Body of pancreas (tissue), 4 donors: ENCODE results near the gene ADAMTSL2. TPM values are rescaled to one million over a fixed set of nuclear protein-coding genes. Genes with fewer than 3 reads are reported as not detected.

Source experiments
- ATAC-seq: fragments of 150-250 bp; one replicate; pipeline ENCODE4 v1.9.1; 2016
- DNase-seq, 4 donors: peaks; one replicate each; pipeline ENCODE4 v3.0.0-alpha.2; 2019
- H3K27ac ChIP-seq, 4 donors: fragments of 200-600 bp; sonication (generic); 1 replicate in 3 of 4; 2 replicates in 1 of 4; pipeline versions ENCODE4 v1.5.1 to v1.6.1; 2016 to 2019; ENCODE audit warnings: mild to moderate bottlenecking in 1 of 4, mixed read lengths in 1 of 4, moderate library complexity in 1 of 4
- H3K27me3 ChIP-seq, 2 donors: fragments of 200-600 bp; sonication (generic); one replicate each; pipeline ENCODE4 v1.6.0; 2016; ENCODE audit warnings: mild to moderate bottlenecking in 1 of 2
- H3K36me3 ChIP-seq, 2 donors: fragments of 200-600 bp; sonication (generic); replicated peaks in 1 of 2; 2 replicates each; pipeline ENCODE4 v1.5.1; 2016; ENCODE audit warnings: low read depth in 2 of 2; ENCODE audit not compliant: insufficient read depth in 1 of 2
- H3K4me1 ChIP-seq: fragments of 200-600 bp; sonication (generic); one replicate; pipeline ENCODE4 v1.6.0; 2016
- H3K4me3 ChIP-seq, 2 donors: fragments of 200-600 bp; sonication (generic); 1 replicate in 1 of 2; 2 replicates in 1 of 2; pipeline ENCODE4 v1.5.1; 2016 to 2019
- H3K9me3 ChIP-seq, 3 donors: fragments of 200-600 bp; sonication (generic); 1 replicate in 2 of 3; 2 replicates in 1 of 3; pipeline ENCODE4 v1.5.1; 2016
- CTCF ChIP-seq, 7 experiments: fragments of 450-650 bp in 4 of 7; fragments of 200-600 bp in 3 of 7; sonication (generic) in 3 of 7; IDR thresholded peaks; one replicate each; pipeline ENCODE4 v1.5.1; 2016 to 2019; ENCODE audit warnings: antibody characterized with exemption in 7 of 7
- POLR2A ChIP-seq, 3 donors: fragments of 450-650 bp; IDR thresholded peaks; one replicate each; pipeline ENCODE4 v1.6.1; 2016; ENCODE audit warnings: antibody characterized with exemption in 3 of 3, mild to moderate bottlenecking in 2 of 3
- WGBS, 2 donors: methylation state at CpG; one replicate each; pipeline ENCODE4 v1.1.5; 2017; 5-methylcytosine and 5-hydroxymethylcytosine counted together
- intact Hi-C: fragments of 100-400 bp; cut with DNase I; formaldehyde crosslinking; loops from one replicate; pipeline ENCODE4 v1.15.1; 2023
- total RNA-seq, 2 donors: library from RNA; depleted of rRNA; stranded (reverse); fragments of >200 nt; gene quantifications; one replicate each; pipeline ENCODE4 v1.1.0, GENCODE V29; 2016

The ADAMTSL2 gene
- total RNA-seq, 2 donors from 2014 or later: 4.2 to 21.8 TPM

GRCh38 chr9:133566382-133566781 lies 31.9 kb downstream of the ADAMTSL2 start:
- WGBS, 2 donors: 60 to 86% methylated on average over 1 to 14 of the region's 14 CpGs
- intact Hi-C loops: no loop called here
- no peak for DNase-seq

GRCh38 chr9:133566817-133567216 lies 32.3 kb downstream of the ADAMTSL2 start:
- no peaks in the 10 kb centered on the region for H3K36me3 ChIP-seq
- 81 to 82% methylated on average over 4 to 17 of the region's 17 CpGs for WGBS, 2 donors
- ATAC-seq: no peak
- no peaks in the 10 kb centered on the region for H3K9me3 ChIP-seq
- intact Hi-C loops: no loop called here
- no peak overlapping the region for H3K27ac ChIP-seq
- DNase-seq: no peak
- TF ChIP-seq POLR2A (IDR thresholded peaks at IDR 0.05): no peak
- TF ChIP-seq CTCF (IDR thresholded peaks at IDR 0.05): no peak
- peaks cover 7% of the 10 kb centered on the region for H3K4me1 ChIP-seq
- no peaks in the 10 kb centered on the region for H3K27me3 ChIP-seq
- no peak overlapping the region for H3K4me3 ChIP-seq

More at GRCh38 chr9:133566382-133566781, 31.9 kb downstream of the ADAMTSL2 start:
- no peak for TF ChIP-seq CTCF (IDR thresholded peaks at IDR 0.05)
- no peak for TF ChIP-seq POLR2A (IDR thresholded peaks at IDR 0.05)
- Histone ChIP-seq H3K4me1 (peaks cover 7% of the 10 kb centered on the region), H3K27ac (no peak overlapping the region), H3K4me3 (no peak overlapping the region), H3K27me3 (no peaks in the 10 kb centered on the region), H3K36me3 (no peaks in the 10 kb centered on the region), H3K9me3 (no peaks in the 10 kb centered on the region)
- no peak for ATAC-seq

- WGBS, 2 donors: 74 to 83% methylated on average over 11 to 24 of the region's 33 CpGs
- Histone ChIP-seq H3K27me3 (no peaks in the 10 kb centered on the region), H3K36me3 (no peaks in the 10 kb centered on the region), H3K4me3 (no peak overlapping the region), H3K4me1 (peaks cover 4% of the 10 kb centered on the region), H3K9me3 (no peaks in the 10 kb centered on the region), H3K27ac (no peak overlapping the region)
- no peak for DNase-seq
- TF ChIP-seq POLR2A (IDR thresholded peaks at IDR 0.05) (no peak), CTCF (IDR thresholded peaks at IDR 0.05) (no peak)
- no peak for ATAC-seq
- intact Hi-C loops: no loop called here
Observed at GRCh38 chr9:133568186-133568585, 33.7 kb downstream of the ADAMTSL2 start.

GRCh38 chr9:133569121-133569785 lies 34.7 kb downstream of the ADAMTSL2 start:
- no peaks in the 10 kb centered on the region for H3K9me3 ChIP-seq
- no peak overlapping the region for H3K27ac ChIP-seq
- H3K4me3 ChIP-seq: no peak overlapping the region
- no peaks in the 10 kb centered on the region for H3K36me3 ChIP-seq
- DNase-seq: no peak
- H3K27me3 ChIP-seq: no peaks in the 10 kb centered on the region
- no peak for ATAC-seq
- WGBS, 2 donors: 75 to 82% methylated on average over 12 to 14 of the region's 14 CpGs
- no peaks in the 10 kb centered on the region for H3K4me1 ChIP-seq
- TF ChIP-seq POLR2A (IDR thresholded peaks at IDR 0.05) (no peak), CTCF (IDR thresholded peaks at IDR 0.05) (no peak)
- intact Hi-C loops: no loop called here
